Immature natural killer cell (primary cell): Measurements from ENCODE around the gene HSF2. TPM values are rescaled to one million over a fixed set of nuclear protein-coding genes. Genes with fewer than 3 reads are reported as not detected.

Source experiments
- DNase-seq, 3 donors: peaks; one replicate each; pipeline ENCODE4 v3.0.0; 2022; ENCODE audit warnings: mixed read lengths in 1 of 3
- H3K27ac Mint-ChIP-seq, 6 donors: one replicate each; pipeline ENCODE4 v1.8.0; 2020; ENCODE audit warnings: mixed read lengths in 6 of 6, mild to moderate bottlenecking in 5 of 6, inconsistent platforms in 4 of 6, moderate library complexity in 3 of 6
- H3K27me3 Mint-ChIP-seq, 3 donors: one replicate each; pipeline ENCODE4 v1.8.0; 2020 to 2021; ENCODE audit warnings: low read depth in 3 of 3, mild to moderate bottlenecking in 3 of 3, mixed read lengths in 3 of 3, moderate library complexity in 3 of 3, inconsistent platforms in 1 of 3
- H3K36me3 Mint-ChIP-seq, 3 donors: one replicate each; pipeline ENCODE4 v1.8.0; 2020; ENCODE audit warnings: mixed read lengths in 3 of 3, inconsistent platforms in 2 of 3, mild to moderate bottlenecking in 2 of 3
- H3K4me1 Mint-ChIP-seq, 2 donors: one replicate each; pipeline ENCODE4 v1.8.0; 2020; ENCODE audit warnings: inconsistent platforms in 2 of 2, mild to moderate bottlenecking in 2 of 2, mixed read lengths in 2 of 2, moderate library complexity in 1 of 2
- H3K4me3 Mint-ChIP-seq, 5 donors: one replicate each; pipeline ENCODE4 v1.8.0; 2020; ENCODE audit warnings: mild to moderate bottlenecking in 5 of 5, mixed read lengths in 5 of 5, inconsistent platforms in 3 of 5, moderate library complexity in 3 of 5
- H3K9me3 Mint-ChIP-seq, 6 donors: one replicate each; pipeline ENCODE4 v1.8.0; 2020; ENCODE audit warnings: mild to moderate bottlenecking in 6 of 6, mixed read lengths in 6 of 6, inconsistent platforms in 4 of 6, moderate library complexity in 3 of 6
- polyA plus RNA-seq, 3 donors: library from polyadenylated mRNA; unstranded; fragments of 300-500 nt; fragmentation: Illumina TruSeq; gene quantifications; one replicate each; pipeline ENCODE4 v1.2.3, GENCODE V29; 2021

The HSF2 gene
- polyA plus RNA-seq, 3 donors from 2014 or later, result 5.3 to 12.2 (median 11.6) TPM

GRCh38 chr6:122407712-122408111 is 8.3 kb downstream of the HSF2 start:
- Mint-ChIP-seq H3K27me3 (no peaks in the 10 kb centered on the region), H3K4me3 (no peak overlapping the region), H3K9me3 (no peaks in the 10 kb centered on the region), H3K4me1 (peaks cover 23 to 77% of the 10 kb centered on the region in 2 donors), H3K36me3 (peaks cover 6 to 7% (median 6%) of the 10 kb centered on the region in 3 donors), H3K27ac (no peak overlapping the region)
- DNase-seq, result no peak

- DNase-seq, result no peak
- peaks cover 23 to 77% of the 10 kb centered on the region in 2 donors for H3K4me1 Mint-ChIP-seq
- no peaks in the 10 kb centered on the region for H3K9me3 Mint-ChIP-seq
- peak overlapping the region in 4 of 6 donors; percentile 10 to 75 (median 72) for H3K27ac Mint-ChIP-seq
- no peaks in the 10 kb centered on the region for H3K27me3 Mint-ChIP-seq
- peaks cover 8 to 11% (median 10%) of the 10 kb centered on the region in 3 donors for H3K36me3 Mint-ChIP-seq
- H3K4me3 Mint-ChIP-seq, result peak overlapping the region in 4 of 5 donors; percentile 57 to 74 (median 62)
Observed at GRCh38 chr6:122408240-122408639, 8.8 kb downstream of the HSF2 start.

- Mint-ChIP-seq H3K9me3 (no peaks in the 10 kb centered on the region), H3K27me3 (no peaks in the 10 kb centered on the region), H3K27ac (peak overlapping the region; percentile 10 to 75 (median 70)), H3K4me3 (peak overlapping the region; percentile 57 to 74 (median 61)), H3K36me3 (peaks cover 14 to 16% (median 16%) of the 10 kb centered on the region in 3 donors), H3K4me1 (peaks cover 23 to 73% of the 10 kb centered on the region in 2 donors)
- DNase-seq, result peak in 1 of 3 donors; percentile 4
Observed at GRCh38 chr6:122408702-122409458, 9.4 kb downstream of the HSF2 start.

- H3K4me3 Mint-ChIP-seq, result no peak overlapping the region
- no peaks in the 10 kb centered on the region for H3K27me3 Mint-ChIP-seq
- no peak for DNase-seq
- no peak overlapping the region for H3K27ac Mint-ChIP-seq
- H3K9me3 Mint-ChIP-seq, result no peaks in the 10 kb centered on the region
- peaks cover 19 to 27% (median 20%) of the 10 kb centered on the region in 3 donors for H3K36me3 Mint-ChIP-seq
- H3K4me1 Mint-ChIP-seq, result peaks cover 21 to 50% of the 10 kb centered on the region in 2 donors
Observed at GRCh38 chr6:122412001-122412400, 12.5 kb downstream of the HSF2 start.

- Mint-ChIP-seq H3K27me3 (no peaks in the 10 kb centered on the region), H3K4me1 (peaks cover 0 to 3% of the 10 kb centered on the region in 2 donors), H3K36me3 (peaks cover 22 to 42% (median 29%) of the 10 kb centered on the region in 3 donors), H3K9me3 (no peaks in the 10 kb centered on the region), H3K4me3 (no peak overlapping the region), H3K27ac (no peak overlapping the region)
- DNase-seq, result no peak
Observed at GRCh38 chr6:122416825-122417224, 17.4 kb downstream of the HSF2 start.

GRCh38 chr6:122422003-122422402 is 22.6 kb downstream of the HSF2 start:
- H3K4me3 Mint-ChIP-seq, result no peak overlapping the region
- H3K27me3 Mint-ChIP-seq, result no peaks in the 10 kb centered on the region
- H3K9me3 Mint-ChIP-seq, result no peaks in the 10 kb centered on the region
- H3K4me1 Mint-ChIP-seq, result no peaks in the 10 kb centered on the region
- no peak for DNase-seq
- peaks cover 17 to 52% (median 37%) of the 10 kb centered on the region in 3 donors for H3K36me3 Mint-ChIP-seq
- H3K27ac Mint-ChIP-seq, result no peak overlapping the region

- H3K4me3 Mint-ChIP-seq, result no peak overlapping the region
- H3K36me3 Mint-ChIP-seq, result peaks cover 23 to 55% (median 37%) of the 10 kb centered on the region in 3 donors
- H3K9me3 Mint-ChIP-seq, result no peaks in the 10 kb centered on the region
- no peaks in the 10 kb centered on the region for H3K27me3 Mint-ChIP-seq
- DNase-seq, result no peak
- no peaks in the 10 kb centered on the region for H3K4me1 Mint-ChIP-seq
- H3K27ac Mint-ChIP-seq, result no peak overlapping the region
Observed at GRCh38 chr6:122422614-122423267, 23.3 kb downstream of the HSF2 start.

- Mint-ChIP-seq H3K4me3 (no peak overlapping the region), H3K27me3 (no peaks in the 10 kb centered on the region), H3K36me3 (peaks cover 23 to 55% (median 37%) of the 10 kb centered on the region in 3 donors), H3K27ac (no peak overlapping the region), H3K9me3 (no peaks in the 10 kb centered on the region), H3K4me1 (no peaks in the 10 kb centered on the region)
- DNase-seq, result no peak
Observed at GRCh38 chr6:122423734-122424133, 24.3 kb downstream of the HSF2 start.

- no peak overlapping the region for H3K27ac Mint-ChIP-seq
- H3K4me1 Mint-ChIP-seq, result no peaks in the 10 kb centered on the region
- no peak for DNase-seq
- no peaks in the 10 kb centered on the region for H3K9me3 Mint-ChIP-seq
- no peak overlapping the region for H3K4me3 Mint-ChIP-seq
- peaks cover 23 to 54% (median 37%) of the 10 kb centered on the region in 3 donors for H3K36me3 Mint-ChIP-seq
- H3K27me3 Mint-ChIP-seq, result no peaks in the 10 kb centered on the region
Observed at GRCh38 chr6:122426597-122426996, 27.1 kb downstream of the HSF2 start.

- peaks cover 22 to 52% (median 30%) of the 10 kb centered on the region in 3 donors for H3K36me3 Mint-ChIP-seq
Observed at GRCh38 chr6:122428781-122429180, 29.3 kb downstream of the HSF2 start.

GRCh38 chr6:122429323-122429722 is 29.9 kb downstream of the HSF2 start:
- no peak overlapping the region for H3K4me3 Mint-ChIP-seq
- H3K36me3 Mint-ChIP-seq, result peaks cover 19 to 48% (median 28%) of the 10 kb centered on the region in 3 donors
- no peak overlapping the region for H3K27ac Mint-ChIP-seq
- no peaks in the 10 kb centered on the region for H3K4me1 Mint-ChIP-seq
- H3K9me3 Mint-ChIP-seq, result no peaks in the 10 kb centered on the region
- no peak for DNase-seq
- H3K27me3 Mint-ChIP-seq, result no peaks in the 10 kb centered on the region

More at GRCh38 chr6:122428781-122429180, 29.3 kb downstream of the HSF2 start:
- no peaks in the 10 kb centered on the region for H3K27me3 Mint-ChIP-seq
- H3K4me1 Mint-ChIP-seq, result no peaks in the 10 kb centered on the region
- no peak overlapping the region for H3K27ac Mint-ChIP-seq
- H3K9me3 Mint-ChIP-seq, result no peaks in the 10 kb centered on the region
- H3K4me3 Mint-ChIP-seq, result no peak overlapping the region
- no peak for DNase-seq

GRCh38 chr6:122431780-122432179 is 32.3 kb downstream of the HSF2 start:
- H3K36me3 Mint-ChIP-seq, result peaks cover 19 to 38% (median 21%) of the 10 kb centered on the region in 3 donors
- H3K4me1 Mint-ChIP-seq, result peaks cover 0 to 7% of the 10 kb centered on the region in 2 donors

GRCh38 chr6:122432816-122433215 is 33.4 kb downstream of the HSF2 start:
- Mint-ChIP-seq H3K9me3 (no peaks in the 10 kb centered on the region), H3K4me3 (no peak overlapping the region), H3K27ac (no peak overlapping the region), H3K36me3 (peaks cover 23 to 40% (median 29%) of the 10 kb centered on the region in 3 donors), H3K4me1 (peaks cover 0 to 17% of the 10 kb centered on the region in 2 donors), H3K27me3 (no peaks in the 10 kb centered on the region)
- DNase-seq, result no peak

More at GRCh38 chr6:122431780-122432179, 32.3 kb downstream of the HSF2 start:
- Mint-ChIP-seq H3K27me3 (no peaks in the 10 kb centered on the region), H3K4me3 (no peak overlapping the region), H3K27ac (no peak overlapping the region), H3K9me3 (no peaks in the 10 kb centered on the region)
- no peak for DNase-seq

- DNase-seq, result no peak
- Mint-ChIP-seq H3K36me3 (peaks cover 42 to 57% (median 51%) of the 10 kb centered on the region in 3 donors), H3K27ac (peak overlapping the region in 2 of 6 donors; percentile 34 to 45), H3K4me1 (peaks cover 5 to 37% of the 10 kb centered on the region in 2 donors), H3K9me3 (no peaks in the 10 kb centered on the region), H3K4me3 (no peak overlapping the region), H3K27me3 (no peaks in the 10 kb centered on the region)
Observed at GRCh38 chr6:122438975-122439374, 39.5 kb downstream of the HSF2 start.
